Breast epithelium (tissue), 4 donors: ENCODE results near the gene SRPK3. TPM values are rescaled to one million over a fixed set of nuclear protein-coding genes. Genes with fewer than 3 reads are reported as not detected.

Experiments
- DNase-seq, 2 donors: peaks; one replicate each; pipeline ENCODE4 v3.0.0-alpha.2; 2019; ENCODE audit warnings: low spot score in 2 of 2
- H3K27ac ChIP-seq, 2 donors: fragments of 200-600 bp; sonication (generic) in 1 of 2; one replicate each; pipeline ENCODE4 v1.5.1; 2016 to 2019; ENCODE audit warnings: mild to moderate bottlenecking in 1 of 2
- H3K27me3 ChIP-seq, 2 donors: fragments of 200-600 bp; sonication (generic) in 1 of 2; one replicate each; pipeline versions ENCODE4 v1.5.1 to v1.6.0; 2017 to 2019; ENCODE audit warnings: control low read depth in 1 of 2, mild to moderate bottlenecking in 1 of 2
- H3K36me3 ChIP-seq: fragments of 200-600 bp; one replicate; pipeline ENCODE4 v1.5.1; 2019
- H3K4me1 ChIP-seq, 2 donors: fragments of 200-600 bp; sonication (generic); one replicate each; pipeline ENCODE4 v1.5.1; 2016 to 2019; ENCODE audit warnings: control low read depth in 1 of 2
- H3K4me3 ChIP-seq, 3 donors: fragments of 200-600 bp; sonication (generic); 1 replicate in 2 of 3; 2 replicates in 1 of 3; pipeline ENCODE4 v1.5.1; 2016 to 2019; ENCODE audit warnings: mild to moderate bottlenecking in 3 of 3, moderate library complexity in 2 of 3
- H3K9me3 ChIP-seq, 2 donors: fragments of 200-600 bp; sonication (generic) in 1 of 2; one replicate each; pipeline ENCODE4 v1.5.1; 2016 to 2019; ENCODE audit warnings: control low read depth in 1 of 2
- POLR2A ChIP-seq: fragments of 450-650 bp; IDR thresholded peaks from one replicate; pipeline ENCODE4 v1.6.1; 2016; ENCODE audit warnings: antibody characterized with exemption, mild to moderate bottlenecking, moderate library complexity
- POLR2AphosphoS5 ChIP-seq, 3 donors: sonication (generic); formaldehyde crosslinking; IDR thresholded peaks; one replicate each; pipeline ENCODE4 v1.6.1; 2017; ENCODE audit warnings: antibody characterized with exemption in 3 of 3
- intact Hi-C: fragments of 100-400 bp; cut with DNase I; formaldehyde crosslinking; loops from one replicate; pipeline ENCODE4 v1.15.1; 2023; ENCODE audit warnings: low total_unique reads
- total RNA-seq, 3 donors: library from RNA; depleted of rRNA; stranded (reverse); fragments of >200 nt; gene quantifications; one replicate each; pipeline ENCODE4 v1.1.0, GENCODE V29; 2016
- TF ChIP-seq, protein P1 (sequence below), 3 donors: fragments of 450-650 bp; IDR thresholded peaks; one replicate each; pipeline ENCODE4 v1.5.1; 2016 to 2017; ENCODE audit warnings: antibody characterized with exemption in 3 of 3, mild to moderate bottlenecking in 3 of 3, moderate library complexity in 3 of 3

The SRPK3 gene, protein sequence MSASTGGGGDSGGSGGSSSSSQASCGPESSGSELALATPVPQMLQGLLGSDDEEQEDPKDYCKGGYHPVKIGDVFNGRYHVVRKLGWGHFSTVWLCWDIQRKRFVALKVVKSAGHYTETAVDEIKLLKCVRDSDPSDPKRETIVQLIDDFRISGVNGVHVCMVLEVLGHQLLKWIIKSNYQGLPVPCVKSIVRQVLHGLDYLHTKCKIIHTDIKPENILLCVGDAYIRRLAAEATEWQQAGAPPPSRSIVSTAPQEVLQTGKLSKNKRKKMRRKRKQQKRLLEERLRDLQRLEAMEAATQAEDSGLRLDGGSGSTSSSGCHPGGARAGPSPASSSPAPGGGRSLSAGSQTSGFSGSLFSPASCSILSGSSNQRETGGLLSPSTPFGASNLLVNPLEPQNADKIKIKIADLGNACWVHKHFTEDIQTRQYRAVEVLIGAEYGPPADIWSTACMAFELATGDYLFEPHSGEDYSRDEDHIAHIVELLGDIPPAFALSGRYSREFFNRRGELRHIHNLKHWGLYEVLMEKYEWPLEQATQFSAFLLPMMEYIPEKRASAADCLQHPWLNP
- total RNA-seq = 1 to 10 TPM in 2 of 3 donors, under 1 TPM in 1; 0.33 to 1.5 (median 1.3) TPM

GRCh38 chrX:153780678-153781427 lies at the start of gene SRPK3:
TSS of gene SRPK3 (plus strand) at chrX:153781041. CDS start at chrX:153781087, 46 bp downstream.
- no peaks in the 10 kb centered on the region for H3K4me1 ChIP-seq
- intact Hi-C loops = no loop called here
- peak within 1 kb of the TSS; percentile 32 to 33 for H3K27ac ChIP-seq
- peak within 1 kb of the TSS in 2 of 3 donors; percentile 9 to 37 for H3K4me3 ChIP-seq
- no peaks in the 10 kb centered on the region for H3K36me3 ChIP-seq
- no peak for DNase-seq
- peaks cover 0 to 62% of the 10 kb centered on the region in 2 donors for H3K27me3 ChIP-seq
- TF ChIP-seq POLR2AphosphoS5 (IDR thresholded peaks at IDR 0.05) = no peak
- TF ChIP-seq POLR2A = no peak
- TF ChIP-seq, protein P1, sequence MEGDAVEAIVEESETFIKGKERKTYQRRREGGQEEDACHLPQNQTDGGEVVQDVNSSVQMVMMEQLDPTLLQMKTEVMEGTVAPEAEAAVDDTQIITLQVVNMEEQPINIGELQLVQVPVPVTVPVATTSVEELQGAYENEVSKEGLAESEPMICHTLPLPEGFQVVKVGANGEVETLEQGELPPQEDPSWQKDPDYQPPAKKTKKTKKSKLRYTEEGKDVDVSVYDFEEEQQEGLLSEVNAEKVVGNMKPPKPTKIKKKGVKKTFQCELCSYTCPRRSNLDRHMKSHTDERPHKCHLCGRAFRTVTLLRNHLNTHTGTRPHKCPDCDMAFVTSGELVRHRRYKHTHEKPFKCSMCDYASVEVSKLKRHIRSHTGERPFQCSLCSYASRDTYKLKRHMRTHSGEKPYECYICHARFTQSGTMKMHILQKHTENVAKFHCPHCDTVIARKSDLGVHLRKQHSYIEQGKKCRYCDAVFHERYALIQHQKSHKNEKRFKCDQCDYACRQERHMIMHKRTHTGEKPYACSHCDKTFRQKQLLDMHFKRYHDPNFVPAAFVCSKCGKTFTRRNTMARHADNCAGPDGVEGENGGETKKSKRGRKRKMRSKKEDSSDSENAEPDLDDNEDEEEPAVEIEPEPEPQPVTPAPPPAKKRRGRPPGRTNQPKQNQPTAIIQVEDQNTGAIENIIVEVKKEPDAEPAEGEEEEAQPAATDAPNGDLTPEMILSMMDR (IDR thresholded peaks at IDR 0.05) = no peak
- no peaks in the 10 kb centered on the region for H3K9me3 ChIP-seq

DNA sequence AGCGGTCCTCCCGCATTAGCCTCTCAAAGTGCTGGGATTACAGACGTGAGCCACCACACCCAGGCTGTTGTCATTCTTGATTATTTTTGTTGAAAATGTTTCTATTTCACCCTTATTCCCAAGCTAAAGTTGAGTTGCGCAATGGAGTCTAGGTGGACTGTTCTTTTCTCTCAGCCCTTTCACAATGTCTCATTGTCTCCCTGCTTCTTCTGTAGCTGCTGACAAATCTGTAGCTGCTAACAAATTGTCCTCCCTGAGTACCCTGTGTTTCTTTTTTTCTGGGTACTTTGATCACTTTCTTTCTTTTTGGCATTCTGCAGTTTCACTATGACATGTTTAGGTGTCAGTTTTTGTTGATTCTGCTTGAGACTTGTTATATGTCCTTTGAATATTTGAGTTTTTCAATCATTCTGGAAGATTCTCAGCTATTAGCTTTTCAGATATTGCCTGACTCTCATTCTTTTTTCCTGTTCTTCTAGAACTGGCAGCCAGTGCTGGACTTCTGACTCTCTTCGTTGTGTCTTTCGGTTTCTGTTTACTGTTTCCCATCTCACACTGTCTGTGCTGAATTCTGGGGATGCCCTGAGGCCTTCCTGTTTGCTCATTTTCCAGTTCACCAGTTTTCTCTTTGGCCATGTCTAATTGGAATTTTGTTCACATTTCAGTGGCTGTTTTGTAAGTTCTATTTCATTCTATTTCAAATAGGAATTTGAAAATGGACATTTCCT lies 49.6 kb upstream of the SRPK3 start:
- H3K27me3 ChIP-seq = peaks cover 0 to 21% of the 10 kb centered on the region in 2 donors
- peak overlapping the region in 1 of 2 donors; percentile 23 for H3K27ac ChIP-seq
- DNase-seq = no peak
- H3K4me3 ChIP-seq = no peak overlapping the region
- no peaks in the 10 kb centered on the region for H3K4me1 ChIP-seq
- H3K36me3 ChIP-seq = no peaks in the 10 kb centered on the region
- peaks cover 5% of the 10 kb centered on the region in 2 donors for H3K9me3 ChIP-seq
- TF ChIP-seq POLR2AphosphoS5 (IDR thresholded peaks at IDR 0.05) (no peak), POLR2A (no peak)
- TF ChIP-seq, protein P1 (IDR thresholded peaks at IDR 0.05) = no peak
- intact Hi-C loops = no loop called here

GRCh38 chrX:153731845-153732215 lies 49.0 kb upstream of the SRPK3 start:
- TF ChIP-seq, protein P1 (IDR thresholded peaks at IDR 0.05) = no peak
- TF ChIP-seq POLR2A (no peak), POLR2AphosphoS5 (IDR thresholded peaks at IDR 0.05) (no peak)
- Histone ChIP-seq H3K4me1 (no peaks in the 10 kb centered on the region), H3K9me3 (peaks cover 5% of the 10 kb centered on the region in 2 donors), H3K36me3 (no peaks in the 10 kb centered on the region), H3K4me3 (no peak overlapping the region), H3K27ac (peak overlapping the region in 1 of 2 donors; percentile 23), H3K27me3 (peaks cover 0 to 24% of the 10 kb centered on the region in 2 donors)
- no peak for DNase-seq
- intact Hi-C loops = no loop called here

DNA sequence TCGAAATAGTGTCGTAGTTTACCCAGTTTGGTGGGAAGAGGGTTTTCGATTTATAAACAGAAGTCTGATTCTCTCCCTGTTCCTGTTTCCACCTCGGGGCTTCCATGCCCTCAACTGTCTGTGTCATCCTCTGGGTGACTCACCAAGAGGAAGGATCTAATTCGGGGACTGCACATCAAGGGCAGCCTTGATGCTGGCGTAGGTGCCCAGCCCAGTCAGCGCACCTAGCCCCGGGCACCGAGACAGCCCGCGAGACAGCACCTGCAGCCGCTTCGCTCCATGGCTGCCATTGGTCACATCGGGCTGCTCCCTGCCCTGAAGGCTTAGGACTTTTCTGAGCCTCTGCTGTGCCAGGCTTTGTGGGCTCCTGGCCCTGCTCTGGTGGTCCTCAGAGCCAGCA lies 48.4 kb upstream of the SRPK3 start:
- peaks cover 0 to 23% of the 10 kb centered on the region in 2 donors for H3K27me3 ChIP-seq
- H3K4me1 ChIP-seq = no peaks in the 10 kb centered on the region

More for the DNA sequence above, 48.4 kb upstream of the SRPK3 start:
- TF ChIP-seq, protein P1 (IDR thresholded peaks at IDR 0.05) = no peak
- TF ChIP-seq POLR2AphosphoS5 (IDR thresholded peaks at IDR 0.05) (no peak), POLR2A (no peak)
- no peak for DNase-seq
- Histone ChIP-seq H3K36me3 (no peaks in the 10 kb centered on the region), H3K4me3 (no peak overlapping the region), H3K9me3 (peaks cover 5% of the 10 kb centered on the region in 2 donors), H3K27ac (peak overlapping the region in 1 of 2 donors; percentile 23)
- intact Hi-C loops = no loop called here
